Spinal cord (tissue), 10 donors: ENCODE results near the gene ECT2. TPM values are rescaled to one million over a fixed set of nuclear protein-coding genes. Genes with fewer than 3 reads are reported as not detected.
"Not testable (repeated sequence)": the region's sequence is repeated elsewhere in the genome, so short reads cannot be mapped to it uniquely, and the experiment has no call there.

Experiments used
- DNase-seq, 6 donors: peaks; one replicate each; pipeline versions ENCODE4 v3.0.0 to v3.0.0-alpha.2; 2013 to 2015; ENCODE audit warnings: low spot score in 6 of 6, low read depth in 4 of 6
- H3K27ac ChIP-seq: one replicate; pipeline ENCODE4 v1.5.1; 2013; ENCODE audit warnings: low read depth, low read length, control low read depth
- H3K27me3 ChIP-seq: one replicate; pipeline ENCODE4 v1.6.1; 2013; ENCODE audit warnings: low read length; ENCODE audit not compliant: control insufficient read depth, insufficient read depth
- H3K36me3 ChIP-seq: one replicate; pipeline ENCODE4 v1.6.1; 2013; ENCODE audit warnings: low read length; ENCODE audit not compliant: control insufficient read depth, insufficient read depth
- H3K4me1 ChIP-seq: one replicate; pipeline ENCODE4 v1.6.1; 2013; ENCODE audit warnings: low read length; ENCODE audit not compliant: control insufficient read depth, insufficient read depth
- H3K4me3 ChIP-seq: one replicate; pipeline ENCODE4 v1.5.1; 2013; ENCODE audit warnings: low read depth, low read length, control low read depth
- H3K9me3 ChIP-seq: one replicate; pipeline ENCODE4 v1.6.1; 2013; ENCODE audit warnings: low read length; ENCODE audit not compliant: control insufficient read depth, insufficient read depth
- WGBS: methylation state at CpG from one replicate; pipeline ENCODE4 v1.1.5; 2013; ENCODE audit warnings: missing lambda C conversion rate; ENCODE audit not compliant: insufficient coverage; 5-methylcytosine and 5-hydroxymethylcytosine counted together
- long read RNA-seq, 4 donors: transcript quantifications; one replicate each; lab custom pipeline, GENCODE V29; 2026
- polyA plus RNA-seq, 2 donors: library from polyadenylated mRNA; unstranded; fragments of 120-200 nt; gene quantifications; one replicate each; pipeline ENCODE4 v1.2.1, GENCODE V29; 2013; ENCODE audit not compliant: insufficient read length in 2 of 2
- total RNA-seq, 2 donors: library from RNA; depleted of rRNA in 1 of 2; stranded (reverse); fragments of 120-200 nt in 1 of 2; fragments of >200 nt in 1 of 2; gene quantifications; one replicate each; pipeline versions ENCODE4 v1.2.3 to v1.2.4, GENCODE V29; 2013 to 2014
- donor health status: healthy.

ECT2 gene, protein sequence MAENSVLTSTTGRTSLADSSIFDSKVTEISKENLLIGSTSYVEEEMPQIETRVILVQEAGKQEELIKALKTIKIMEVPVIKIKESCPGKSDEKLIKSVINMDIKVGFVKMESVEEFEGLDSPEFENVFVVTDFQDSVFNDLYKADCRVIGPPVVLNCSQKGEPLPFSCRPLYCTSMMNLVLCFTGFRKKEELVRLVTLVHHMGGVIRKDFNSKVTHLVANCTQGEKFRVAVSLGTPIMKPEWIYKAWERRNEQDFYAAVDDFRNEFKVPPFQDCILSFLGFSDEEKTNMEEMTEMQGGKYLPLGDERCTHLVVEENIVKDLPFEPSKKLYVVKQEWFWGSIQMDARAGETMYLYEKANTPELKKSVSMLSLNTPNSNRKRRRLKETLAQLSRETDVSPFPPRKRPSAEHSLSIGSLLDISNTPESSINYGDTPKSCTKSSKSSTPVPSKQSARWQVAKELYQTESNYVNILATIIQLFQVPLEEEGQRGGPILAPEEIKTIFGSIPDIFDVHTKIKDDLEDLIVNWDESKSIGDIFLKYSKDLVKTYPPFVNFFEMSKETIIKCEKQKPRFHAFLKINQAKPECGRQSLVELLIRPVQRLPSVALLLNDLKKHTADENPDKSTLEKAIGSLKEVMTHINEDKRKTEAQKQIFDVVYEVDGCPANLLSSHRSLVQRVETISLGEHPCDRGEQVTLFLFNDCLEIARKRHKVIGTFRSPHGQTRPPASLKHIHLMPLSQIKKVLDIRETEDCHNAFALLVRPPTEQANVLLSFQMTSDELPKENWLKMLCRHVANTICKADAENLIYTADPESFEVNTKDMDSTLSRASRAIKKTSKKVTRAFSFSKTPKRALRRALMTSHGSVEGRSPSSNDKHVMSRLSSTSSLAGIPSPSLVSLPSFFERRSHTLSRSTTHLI
- total RNA-seq = 10 to 100 TPM; 22.6 to 32.1 TPM
- 10 to 100 TPM; 17.0 to 20.6 TPM for polyA plus RNA-seq
- long read RNA-seq, donor 1, full-length matches to known transcripts = 2 of 2 reads
- long read RNA-seq, donor 1, partial matches to known transcripts = 0 of 2 reads
- long read RNA-seq, donor 1, other reads (novel, unspliced or antisense) = 0 of 2 reads
- long read RNA-seq, donor 2 = 0 reads
- long read RNA-seq, donor 3 = 0 reads
- long read RNA-seq, donor 4, full-length matches to known transcripts = 3 of 3 reads
- long read RNA-seq, donor 4, partial matches to known transcripts = 0 of 3 reads
- long read RNA-seq, donor 4, other reads (novel, unspliced or antisense) = 0 of 3 reads

GRCh38 chr3:172750368-172751174 lies at the start of gene ECT2:
TSS of gene ECT2 (plus strand) at chr3:172750726. CDS start at chr3:172754531, 3,805 bp downstream.
- H3K27ac ChIP-seq = peak within 1 kb of the TSS; percentile 80
- H3K36me3 ChIP-seq = no peaks in the 10 kb centered on the region
- H3K4me1 ChIP-seq = peaks cover 10% of the 10 kb centered on the region
- no peaks in the 10 kb centered on the region for H3K27me3 ChIP-seq
- H3K4me3 ChIP-seq = peak within 1 kb of the TSS; percentile 88
- H3K9me3 ChIP-seq = no peaks in the 10 kb centered on the region
- DNase-seq = peak; percentile 94 to 100 (median 99)
- 0% methylated on average over 44 of the region's 49 CpGs for WGBS

DNA sequence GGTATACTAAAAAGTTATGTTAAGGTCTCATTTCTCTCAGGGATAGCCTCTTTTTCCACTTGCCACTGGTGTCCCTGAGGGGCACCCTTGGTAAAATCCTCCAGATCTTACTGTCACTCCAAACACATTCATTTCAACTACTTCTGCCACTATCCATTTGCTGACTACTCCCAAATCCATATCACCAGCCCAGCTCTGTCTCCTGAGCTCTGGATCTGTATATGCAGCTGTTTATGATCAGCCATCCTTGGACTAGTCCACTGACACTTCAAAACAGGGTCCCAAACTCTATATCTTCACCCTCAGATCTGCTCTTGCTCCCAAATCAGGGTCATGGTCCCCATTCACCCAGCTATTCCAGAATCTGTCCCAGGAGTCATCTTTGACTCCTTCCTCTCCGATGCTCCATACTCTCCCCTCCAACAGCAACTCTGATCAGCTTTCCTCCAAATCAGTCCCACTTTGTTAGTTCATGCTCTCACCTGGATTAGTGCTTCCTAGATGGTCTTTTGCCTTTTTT lies 49.5 kb upstream of the ECT2 start:
- no peak overlapping the region for H3K27ac ChIP-seq
- 100% methylated on average over 1 of the region's 1 CpG for WGBS
- no peak overlapping the region for H3K4me3 ChIP-seq
- H3K9me3 ChIP-seq = no peaks in the 10 kb centered on the region
- no peak for DNase-seq
- no peaks in the 10 kb centered on the region for H3K4me1 ChIP-seq
- H3K27me3 ChIP-seq = no peaks in the 10 kb centered on the region
- no peaks in the 10 kb centered on the region for H3K36me3 ChIP-seq

DNA sequence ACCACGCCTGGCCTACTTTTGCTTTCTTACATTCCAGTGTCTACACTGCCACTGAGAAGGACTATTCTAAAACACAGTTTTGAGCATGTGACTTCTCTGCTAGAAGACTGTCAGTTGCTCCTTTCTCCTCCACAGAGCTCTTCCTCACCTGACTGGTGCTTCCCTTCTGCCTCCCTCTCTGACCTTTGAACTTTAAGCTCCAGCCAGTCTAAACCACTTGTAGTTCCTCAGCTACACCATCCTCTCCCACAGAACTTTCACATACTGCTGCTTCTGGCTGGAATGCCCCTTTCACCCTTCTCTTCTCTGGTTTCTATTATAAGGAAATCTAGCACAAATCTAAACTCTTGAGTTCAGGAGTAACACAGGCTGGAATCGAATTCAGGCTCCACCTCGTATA lies 48.8 kb upstream of the ECT2 start:
- DNase-seq = no peak
- Histone ChIP-seq H3K27ac (no peak overlapping the region), H3K36me3 (no peaks in the 10 kb centered on the region), H3K4me1 (no peaks in the 10 kb centered on the region), H3K9me3 (no peaks in the 10 kb centered on the region), H3K4me3 (no peak overlapping the region), H3K27me3 (no peaks in the 10 kb centered on the region)
- WGBS = 95% methylated on average over 3 of the region's 3 CpGs

GRCh38 chr3:172702256-172702655 lies 48.3 kb upstream of the ECT2 start:
- H3K27ac ChIP-seq = no peak overlapping the region
- no peaks in the 10 kb centered on the region for H3K36me3 ChIP-seq
- DNase-seq = no peak
- H3K9me3 ChIP-seq = no peaks in the 10 kb centered on the region
- WGBS = 96% methylated on average over 2 of the region's 3 CpGs
- no peaks in the 10 kb centered on the region for H3K27me3 ChIP-seq
- H3K4me3 ChIP-seq = no peak overlapping the region
- H3K4me1 ChIP-seq = no peaks in the 10 kb centered on the region

DNA sequence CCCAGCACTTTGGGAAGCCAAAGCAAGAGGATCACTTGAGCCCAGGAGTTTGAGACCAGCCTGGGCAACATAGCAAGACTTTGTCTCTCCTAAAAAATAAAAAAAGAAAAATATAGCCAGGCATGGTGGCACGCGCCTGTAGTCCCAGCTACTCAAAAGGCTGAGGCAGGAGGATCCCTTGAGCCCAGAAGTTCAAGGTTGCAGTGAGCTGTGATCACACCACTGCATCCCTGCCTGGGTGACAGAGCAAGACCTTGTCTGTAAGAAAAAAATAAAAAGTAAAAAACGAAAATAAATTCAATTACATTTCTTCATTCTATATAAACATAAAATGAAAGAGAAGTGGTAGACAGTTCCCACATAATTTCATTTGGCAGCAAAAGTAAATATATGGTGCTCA lies 47.8 kb upstream of the ECT2 start:
- H3K36me3 ChIP-seq, H3K4me1 ChIP-seq, H3K27ac ChIP-seq, H3K9me3 ChIP-seq, DNase-seq, H3K4me3 ChIP-seq, H3K27me3 ChIP-seq: not testable (repeated sequence)
- WGBS = no CpG with 5 or more reads among the region's 3 CpGs

DNA sequence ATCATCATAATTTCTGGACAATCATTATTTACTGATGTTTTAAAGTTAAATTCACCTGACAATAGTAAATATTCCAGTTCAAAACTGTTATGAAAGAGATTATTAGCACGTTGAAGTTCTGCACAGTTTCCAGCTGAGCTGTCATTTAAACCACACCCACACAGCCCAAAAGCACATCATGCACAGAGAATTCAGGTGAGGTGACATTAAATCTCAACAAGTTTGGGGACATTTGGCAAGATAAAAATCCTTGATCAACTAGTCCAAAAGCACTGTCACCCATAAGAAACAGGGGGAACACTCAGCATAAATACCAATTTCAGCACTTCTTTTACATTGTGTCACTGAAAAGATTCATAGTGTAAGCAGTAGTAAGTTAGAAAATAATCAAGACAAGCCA lies 46.5 kb upstream of the ECT2 start:
- no peak overlapping the region for H3K4me3 ChIP-seq
- no peaks in the 10 kb centered on the region for H3K27me3 ChIP-seq
- DNase-seq = no peak
- H3K27ac ChIP-seq = no peak overlapping the region
- H3K4me1 ChIP-seq = no peaks in the 10 kb centered on the region
- H3K9me3 ChIP-seq = no peaks in the 10 kb centered on the region
- no peaks in the 10 kb centered on the region for H3K36me3 ChIP-seq
- no CpG with 5 or more reads among the region's 1 CpG for whole genome bisulfite sequencing

GRCh38 chr3:172705170-172705569 lies 45.4 kb upstream of the ECT2 start:
- peaks cover 2% of the 10 kb centered on the region for H3K4me1 ChIP-seq
- no peak overlapping the region for H3K27ac ChIP-seq
- no peaks in the 10 kb centered on the region for H3K27me3 ChIP-seq
- no peaks in the 10 kb centered on the region for H3K36me3 ChIP-seq
- no peak for DNase-seq
- 78% methylated on average over 1 of the region's 4 CpGs for WGBS
- H3K9me3 ChIP-seq = no peaks in the 10 kb centered on the region
- no peak overlapping the region for H3K4me3 ChIP-seq

GRCh38 chr3:172707030-172707429 lies 43.5 kb upstream of the ECT2 start:
- whole genome bisulfite sequencing = 90% methylated on average over 1 of the region's 2 CpGs
- H3K9me3 ChIP-seq = no peaks in the 10 kb centered on the region
- no peak for DNase-seq
- H3K4me1 ChIP-seq = peaks cover 2% of the 10 kb centered on the region
- no peaks in the 10 kb centered on the region for H3K36me3 ChIP-seq
- no peaks in the 10 kb centered on the region for H3K27me3 ChIP-seq
- no peak overlapping the region for H3K27ac ChIP-seq
- no peak overlapping the region for H3K4me3 ChIP-seq
